Measurements from ENCODE around the gene COX7A2.

Gene COX7A2

GRCh38 chr6:75223428-75223827 is 20.2 kb downstream of the COX7A2 start:
- Histone ChIP-seq H3K4me1 (ENCODE audit: control insufficient read depth in 1 of 2, insufficient read depth in 2 of 2, low read length in 2 of 2) (peaks cover 0 to 11% of the 10 kb centered on the region in 2 donors), H3K9me3 (ENCODE audit: control insufficient read depth in 1 of 2, low read length in 2 of 2) (no peaks in the 10 kb centered on the region), H3K4me3 (ENCODE audit: low read depth in 1 of 2, low read length in 2 of 2) (no peak overlapping the region), H3K27me3 (ENCODE audit: control insufficient read depth in 1 of 2, insufficient read depth in 2 of 2, low read length in 2 of 2) (no peaks in the 10 kb centered on the region), H3K27ac (ENCODE audit: low read depth, low read length) (no peak overlapping the region), H3K9ac (ENCODE audit: low read depth in 1 of 2, low read length in 2 of 2) (no peak overlapping the region), H3K36me3 (ENCODE audit: control insufficient read depth in 1 of 2, insufficient read depth in 2 of 2, low read length in 2 of 2) (no peaks in the 10 kb centered on the region)

DNA sequence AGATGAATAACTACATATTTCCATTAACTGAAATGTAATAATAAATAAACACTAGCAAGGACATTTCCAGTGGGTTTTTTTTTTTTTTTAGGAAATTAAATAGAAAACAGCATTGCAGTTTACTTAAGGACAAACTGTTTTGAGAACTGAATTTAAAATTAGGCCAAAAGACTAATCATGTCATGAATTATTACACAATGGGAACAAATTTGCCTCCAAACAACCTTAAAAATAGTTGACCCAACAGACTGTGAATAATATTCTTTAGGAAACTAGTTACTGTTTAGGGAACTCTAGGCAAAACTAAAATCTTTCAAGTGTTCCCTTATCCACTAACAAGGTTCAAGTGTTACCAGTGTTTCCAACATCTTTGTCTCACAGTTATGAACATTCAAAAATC is 21.3 kb downstream of the COX7A2 start:
- Histone ChIP-seq H3K4me1 (ENCODE audit: control insufficient read depth in 1 of 2, insufficient read depth in 2 of 2, low read length in 2 of 2) (peaks cover 0 to 11% of the 10 kb centered on the region in 2 donors), H3K9ac (ENCODE audit: low read depth in 1 of 2, low read length in 2 of 2) (no peak overlapping the region), H3K9me3 (ENCODE audit: control insufficient read depth in 1 of 2, low read length in 2 of 2) (no peaks in the 10 kb centered on the region), H3K4me3 (ENCODE audit: low read depth in 1 of 2, low read length in 2 of 2) (no peak overlapping the region), H3K27ac (ENCODE audit: low read depth, low read length) (no peak overlapping the region), H3K27me3 (ENCODE audit: control insufficient read depth in 1 of 2, insufficient read depth in 2 of 2, low read length in 2 of 2) (no peaks in the 10 kb centered on the region), H3K36me3 (ENCODE audit: control insufficient read depth in 1 of 2, insufficient read depth in 2 of 2, low read length in 2 of 2) (no peaks in the 10 kb centered on the region)

DNA sequence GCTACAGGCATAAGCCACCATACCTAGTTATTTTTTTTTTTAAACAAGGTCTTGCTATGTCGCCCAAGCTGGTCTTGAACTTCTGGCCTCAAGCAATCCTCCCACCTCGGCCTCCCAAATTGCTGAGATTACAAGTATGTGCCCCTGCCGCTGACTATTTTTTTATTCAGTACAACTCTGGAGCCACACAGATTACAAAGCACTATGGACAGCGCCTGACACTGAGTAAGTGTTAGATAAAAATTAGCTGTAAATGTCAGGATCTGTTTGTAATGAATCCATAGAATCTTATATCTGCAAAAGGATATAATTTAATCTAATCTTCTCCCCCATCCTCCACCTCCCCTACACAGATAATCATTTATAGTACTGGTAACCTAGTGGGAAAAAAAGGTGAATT is 22.5 kb downstream of the COX7A2 start:
- Histone ChIP-seq H3K4me1 (ENCODE audit: control insufficient read depth in 1 of 2, insufficient read depth in 2 of 2, low read length in 2 of 2) (peaks cover 0 to 11% of the 10 kb centered on the region in 2 donors), H3K36me3 (ENCODE audit: control insufficient read depth in 1 of 2, insufficient read depth in 2 of 2, low read length in 2 of 2) (no peaks in the 10 kb centered on the region), H3K27ac (ENCODE audit: low read depth, low read length) (no peak overlapping the region), H3K4me3 (ENCODE audit: low read depth in 1 of 2, low read length in 2 of 2) (no peak overlapping the region), H3K27me3 (ENCODE audit: control insufficient read depth in 1 of 2, insufficient read depth in 2 of 2, low read length in 2 of 2) (no peaks in the 10 kb centered on the region), H3K9me3 (ENCODE audit: control insufficient read depth in 1 of 2, low read length in 2 of 2) (no peaks in the 10 kb centered on the region), H3K9ac (ENCODE audit: low read depth in 1 of 2, low read length in 2 of 2) (no peak overlapping the region)

- no peaks in the 10 kb centered on the region for H3K9me3 ChIP-seq (ENCODE audit: control insufficient read depth in 1 of 2, low read length in 2 of 2)
- H3K36me3 ChIP-seq (ENCODE audit: control insufficient read depth in 1 of 2, insufficient read depth in 2 of 2, low read length in 2 of 2) = no peaks in the 10 kb centered on the region
- H3K9ac ChIP-seq (ENCODE audit: low read depth in 1 of 2, low read length in 2 of 2) = no peak overlapping the region
- H3K27ac ChIP-seq (ENCODE audit: low read depth, low read length) = no peak overlapping the region
- no peak overlapping the region for H3K4me3 ChIP-seq (ENCODE audit: low read depth in 1 of 2, low read length in 2 of 2)
- H3K4me1 ChIP-seq (ENCODE audit: control insufficient read depth in 1 of 2, insufficient read depth in 2 of 2, low read length in 2 of 2) = peaks cover 0 to 11% of the 10 kb centered on the region in 2 donors
- H3K27me3 ChIP-seq (ENCODE audit: control insufficient read depth in 1 of 2, insufficient read depth in 2 of 2, low read length in 2 of 2) = no peaks in the 10 kb centered on the region
Observed at GRCh38 chr6:75220357-75220756, 23.2 kb downstream of the COX7A2 start.

- Histone ChIP-seq H3K4me3 (ENCODE audit: low read depth in 1 of 2, low read length in 2 of 2) (no peak overlapping the region), H3K9me3 (ENCODE audit: control insufficient read depth in 1 of 2, low read length in 2 of 2) (no peaks in the 10 kb centered on the region), H3K27ac (ENCODE audit: low read depth, low read length) (no peak overlapping the region), H3K36me3 (ENCODE audit: control insufficient read depth in 1 of 2, insufficient read depth in 2 of 2, low read length in 2 of 2) (no peaks in the 10 kb centered on the region), H3K27me3 (ENCODE audit: control insufficient read depth in 1 of 2, insufficient read depth in 2 of 2, low read length in 2 of 2) (no peaks in the 10 kb centered on the region), H3K4me1 (ENCODE audit: control insufficient read depth in 1 of 2, insufficient read depth in 2 of 2, low read length in 2 of 2) (peaks cover 0 to 8% of the 10 kb centered on the region in 2 donors), H3K9ac (ENCODE audit: low read depth in 1 of 2, low read length in 2 of 2) (no peak overlapping the region)
Observed at GRCh38 chr6:75219263-75219662, 24.3 kb downstream of the COX7A2 start.

DNA sequence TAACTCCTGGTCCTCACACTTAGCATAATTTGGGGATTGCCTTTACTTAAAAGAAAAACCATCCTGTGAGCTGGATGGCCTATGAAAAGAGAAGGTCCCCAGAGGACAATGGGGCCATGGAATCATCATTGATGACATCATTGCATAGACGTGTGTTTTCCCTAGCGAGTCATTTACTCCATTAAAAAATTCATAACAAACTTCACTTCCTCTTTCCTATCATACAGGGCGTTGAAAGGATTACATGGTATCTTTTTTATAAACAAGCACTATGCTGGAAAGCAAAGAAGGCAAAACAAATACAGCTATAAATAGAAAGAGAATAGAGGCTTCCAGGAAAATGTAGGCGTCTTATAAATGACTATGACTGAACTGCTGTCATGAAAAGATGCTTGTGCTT is 26.4 kb downstream of the COX7A2 start:
- no peak overlapping the region for H3K27ac ChIP-seq (ENCODE audit: low read depth, low read length)
- no peak overlapping the region for H3K4me3 ChIP-seq (ENCODE audit: low read depth in 1 of 2, low read length in 2 of 2)
- no peak overlapping the region for H3K9ac ChIP-seq (ENCODE audit: low read depth in 1 of 2, low read length in 2 of 2)
- peaks cover 0 to 5% of the 10 kb centered on the region in 2 donors for H3K4me1 ChIP-seq (ENCODE audit: control insufficient read depth in 1 of 2, insufficient read depth in 2 of 2, low read length in 2 of 2)
- no peaks in the 10 kb centered on the region for H3K9me3 ChIP-seq (ENCODE audit: control insufficient read depth in 1 of 2, low read length in 2 of 2)
- no peaks in the 10 kb centered on the region for H3K36me3 ChIP-seq (ENCODE audit: control insufficient read depth in 1 of 2, insufficient read depth in 2 of 2, low read length in 2 of 2)
- H3K27me3 ChIP-seq (ENCODE audit: control insufficient read depth in 1 of 2, insufficient read depth in 2 of 2, low read length in 2 of 2) = no peaks in the 10 kb centered on the region

DNA sequence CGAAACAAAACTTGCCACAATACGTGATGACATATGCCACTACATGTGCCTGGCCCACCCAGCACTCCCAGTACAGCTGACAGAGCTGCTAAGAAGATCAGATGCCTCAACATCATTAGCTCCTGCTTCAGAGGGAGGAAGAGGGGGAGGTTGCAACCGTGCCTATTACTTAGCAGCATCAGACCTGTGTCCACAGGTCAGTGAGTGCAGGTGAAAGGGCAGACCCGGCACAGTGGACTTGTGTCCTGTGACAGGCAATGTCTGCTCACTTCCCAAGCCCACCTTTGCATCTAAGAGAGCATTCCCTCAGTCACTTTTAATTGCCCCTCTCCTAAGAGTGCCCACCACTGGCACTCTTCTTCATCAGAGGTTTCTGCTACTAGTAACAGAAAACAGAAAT is 28.3 kb downstream of the COX7A2 start:
- H3K9ac ChIP-seq (ENCODE audit: low read depth in 1 of 2, low read length in 2 of 2) = no peak overlapping the region
- no peak overlapping the region for H3K27ac ChIP-seq (ENCODE audit: low read depth, low read length)
- H3K36me3 ChIP-seq (ENCODE audit: control insufficient read depth in 1 of 2, insufficient read depth in 2 of 2, low read length in 2 of 2) = no peaks in the 10 kb centered on the region
- H3K9me3 ChIP-seq (ENCODE audit: control insufficient read depth in 1 of 2, low read length in 2 of 2) = no peaks in the 10 kb centered on the region
- no peak overlapping the region for H3K4me3 ChIP-seq (ENCODE audit: low read depth in 1 of 2, low read length in 2 of 2)
- H3K27me3 ChIP-seq (ENCODE audit: control insufficient read depth in 1 of 2, insufficient read depth in 2 of 2, low read length in 2 of 2) = no peaks in the 10 kb centered on the region
- H3K4me1 ChIP-seq (ENCODE audit: control insufficient read depth in 1 of 2, insufficient read depth in 2 of 2, low read length in 2 of 2) = peaks cover 0 to 1% of the 10 kb centered on the region in 2 donors

GRCh38 chr6:75213732-75214131 is 29.9 kb downstream of the COX7A2 start:
- no peak overlapping the region for H3K27ac ChIP-seq (ENCODE audit: low read depth, low read length)
- peaks cover 2 to 5% of the 10 kb centered on the region in 2 donors for H3K4me1 ChIP-seq (ENCODE audit: control insufficient read depth in 1 of 2, insufficient read depth in 2 of 2, low read length in 2 of 2)
- no peak overlapping the region for H3K4me3 ChIP-seq (ENCODE audit: low read depth in 1 of 2, low read length in 2 of 2)
- H3K36me3 ChIP-seq (ENCODE audit: control insufficient read depth in 1 of 2, insufficient read depth in 2 of 2, low read length in 2 of 2) = no peaks in the 10 kb centered on the region
- H3K27me3 ChIP-seq (ENCODE audit: control insufficient read depth in 1 of 2, insufficient read depth in 2 of 2, low read length in 2 of 2) = peaks cover 2% of the 10 kb centered on the region in 2 donors
- H3K9ac ChIP-seq (ENCODE audit: low read depth in 1 of 2, low read length in 2 of 2) = no peak overlapping the region
- no peaks in the 10 kb centered on the region for H3K9me3 ChIP-seq (ENCODE audit: control insufficient read depth in 1 of 2, low read length in 2 of 2)

- H3K4me3 ChIP-seq (ENCODE audit: low read depth in 1 of 2, low read length in 2 of 2) = no peak overlapping the region
- no peaks in the 10 kb centered on the region for H3K9me3 ChIP-seq (ENCODE audit: control insufficient read depth in 1 of 2, low read length in 2 of 2)
- peaks cover 8% of the 10 kb centered on the region in 2 donors for H3K27me3 ChIP-seq (ENCODE audit: control insufficient read depth in 1 of 2, insufficient read depth in 2 of 2, low read length in 2 of 2)
- H3K4me1 ChIP-seq (ENCODE audit: control insufficient read depth in 1 of 2, insufficient read depth in 2 of 2, low read length in 2 of 2) = peaks cover 8 to 11% of the 10 kb centered on the region in 2 donors
- no peak overlapping the region for H3K27ac ChIP-seq (ENCODE audit: low read depth, low read length)
- no peak overlapping the region for H3K9ac ChIP-seq (ENCODE audit: low read depth in 1 of 2, low read length in 2 of 2)
- H3K36me3 ChIP-seq (ENCODE audit: control insufficient read depth in 1 of 2, insufficient read depth in 2 of 2, low read length in 2 of 2) = no peaks in the 10 kb centered on the region
Observed at GRCh38 chr6:75213112-75213511, 30.5 kb downstream of the COX7A2 start.

DNA sequence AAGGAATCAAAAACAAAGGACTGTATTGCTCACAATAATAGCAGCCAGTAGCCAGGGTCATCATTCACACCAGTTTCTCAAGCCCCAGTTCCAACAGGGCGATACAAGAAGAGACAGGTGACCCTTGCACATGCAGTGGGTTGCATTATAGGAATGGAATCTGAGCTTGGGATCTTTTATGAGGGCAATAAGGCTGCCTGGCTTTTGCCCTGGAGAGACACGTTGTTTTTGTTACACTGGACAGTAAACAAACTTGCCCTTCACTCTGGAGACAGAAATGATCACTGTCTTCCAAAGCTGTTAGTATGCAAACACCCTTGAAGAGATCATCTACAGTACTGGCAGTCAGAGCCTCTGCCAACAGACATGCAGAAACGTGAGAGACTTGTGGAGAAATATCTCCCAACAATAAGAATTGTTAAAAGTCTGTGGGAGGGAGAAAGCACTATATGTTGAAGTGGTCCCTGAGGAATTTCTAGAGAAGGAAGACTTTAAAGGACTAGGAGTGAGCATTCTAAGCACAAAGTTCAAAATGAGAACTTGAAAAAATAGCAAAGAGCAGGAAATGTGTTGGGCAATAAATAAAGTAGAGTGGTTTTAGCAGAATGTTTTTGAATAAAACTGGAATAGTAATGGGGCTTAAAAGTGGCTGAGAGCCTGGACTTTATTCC is 31.5 kb downstream of the COX7A2 start:
- Histone ChIP-seq H3K4me3 (ENCODE audit: low read depth in 1 of 2, low read length in 2 of 2) (no peak overlapping the region), H3K36me3 (ENCODE audit: control insufficient read depth in 1 of 2, insufficient read depth in 2 of 2, low read length in 2 of 2) (no peaks in the 10 kb centered on the region), H3K9me3 (ENCODE audit: control insufficient read depth in 1 of 2, low read length in 2 of 2) (no peaks in the 10 kb centered on the region), H3K9ac (ENCODE audit: low read depth in 1 of 2, low read length in 2 of 2) (no peak overlapping the region), H3K4me1 (ENCODE audit: control insufficient read depth in 1 of 2, insufficient read depth in 2 of 2, low read length in 2 of 2) (peaks cover 8 to 19% of the 10 kb centered on the region in 2 donors), H3K27ac (ENCODE audit: low read depth, low read length) (no peak overlapping the region), H3K27me3 (ENCODE audit: control insufficient read depth in 1 of 2, insufficient read depth in 2 of 2, low read length in 2 of 2) (peaks cover 16 to 18% of the 10 kb centered on the region in 2 donors)
